H1 (cell line): Measurements from ENCODE around the gene TFF1. TPM values are rescaled to one million over a fixed set of nuclear protein-coding genes. Genes with fewer than 3 reads are reported as not detected.

ENCODE experiments used
- CTCF ChIA-PET: fragments of 300-600 bp; sonication (Branson Sonifier 250); formaldehyde crosslinking; loops from one replicate; lab custom pipeline; 2021; ENCODE audit not compliant: partially characterized antibody; lab: Charles Lee
- POLR2A ChIA-PET: fragments of 300-600 bp; sonication (Branson Sonifier 250); formaldehyde crosslinking; loops from one replicate; lab custom pipeline; 2021; ENCODE audit warnings: inconsistent platforms; ENCODE audit not compliant: partially characterized antibody; lab: Charles Lee
- DNase-seq, 2 experiments: peaks; one replicate each; pipeline versions ENCODE4 v3.0.0 to v3.0.0-alpha.2; 2010 to 2022; ENCODE audit warnings: low spot score in 2 of 2, low read depth in 1 of 2, mixed read lengths in 1 of 2
- FAIRE-seq: peaks from 2 replicates; lab custom pipeline; 2011; peaks lifted over from hg19 to GRCh38; lab: Jason Lieb, UNC
- H2AFZ ChIP-seq: 2 replicates; pipeline ENCODE4 v1.8.1; 2012; ENCODE audit warnings: low read length, inconsistent platforms
- H2AK5ac ChIP-seq: 2 replicates; pipeline ENCODE4 v1.6.1; 2013; ENCODE audit warnings: low read depth, low read length
- H2BK120ac ChIP-seq: replicated peaks from 2 replicates; pipeline ENCODE3; 2013; ENCODE audit warnings: low read depth, low read length, inconsistent platforms
- H2BK12ac ChIP-seq: 2 replicates; pipeline ENCODE4 v1.6.1; 2013; ENCODE audit warnings: low read depth, low read length
- H2BK15ac ChIP-seq: 2 replicates; pipeline ENCODE4 v1.6.1; 2013; ENCODE audit warnings: low read length
- H2BK20ac ChIP-seq: 2 replicates; pipeline ENCODE4 v1.6.1; 2013; ENCODE audit warnings: low read length
- H2BK5ac ChIP-seq: 2 replicates; pipeline ENCODE4 v1.6.1; 2013; ENCODE audit warnings: low read depth, low read length
- H3K14ac ChIP-seq: 2 replicates; pipeline ENCODE4 v1.6.1; 2013; ENCODE audit warnings: inconsistent platforms; ENCODE audit not compliant: insufficient read length
- H3K18ac ChIP-seq: 2 replicates; pipeline ENCODE4 v1.6.1; 2013; ENCODE audit warnings: low read length; ENCODE audit errors: extremely low read depth
- H3K23ac ChIP-seq: 2 replicates; pipeline ENCODE4 v1.6.1; 2013; ENCODE audit warnings: inconsistent platforms; ENCODE audit not compliant: insufficient read length
- H3K23me2 ChIP-seq: 2 replicates; pipeline ENCODE4 v1.6.1; 2013; ENCODE audit warnings: low read depth, low read length
- H3K27ac ChIP-seq: 2 replicates; pipeline ENCODE4 v1.6.1; 2011; ENCODE audit warnings: low read depth, low read length, inconsistent platforms
- H3K27me3 ChIP-seq, 4 experiments: replicated peaks in 1 of 4; 1 replicate in 1 of 4; 2 replicates in 3 of 4; pipeline versions ENCODE4 v1.6.1 to v1.8.1; 2011 to 2013; ENCODE audit warnings: low read length in 3 of 4, mild to moderate bottlenecking in 3 of 4, inconsistent platforms in 2 of 4, mixed read lengths in 2 of 4, moderate library complexity in 1 of 4; ENCODE audit not compliant: control insufficient read depth in 3 of 4, insufficient read depth in 3 of 4; ENCODE audit errors: extremely low read depth in 1 of 4
- H3K36me3 ChIP-seq, 4 experiments: 2 replicates each; pipeline versions ENCODE4 v1.6.1 to v1.8.1; 2011 to 2013; ENCODE audit warnings: mild to moderate bottlenecking in 4 of 4, low read length in 3 of 4, moderate library complexity in 2 of 4, control low read depth in 1 of 4, inconsistent platforms in 1 of 4; ENCODE audit not compliant: insufficient read depth in 4 of 4, control insufficient read depth in 2 of 4
- H3K4ac ChIP-seq: replicated peaks from 2 replicates; pipeline ENCODE3; 2013; ENCODE audit warnings: low read length, low read depth, mixed read lengths, inconsistent platforms; ENCODE audit not compliant: insufficient read length
- H3K4me1 ChIP-seq, 4 experiments: replicated peaks in 1 of 4; 1 replicate in 1 of 4; 2 replicates in 3 of 4; pipeline versions ENCODE4 v1.6.1 to v1.8.1; 2011 to 2013; ENCODE audit warnings: low read length in 3 of 4, inconsistent platforms in 2 of 4, mixed read lengths in 1 of 4; ENCODE audit not compliant: insufficient read depth in 4 of 4, control insufficient read depth in 3 of 4
- H3K4me2 ChIP-seq, 2 experiments: 2 replicates each; pipeline versions ENCODE4 v1.6.1 to v1.8.1; 2011 to 2013; ENCODE audit warnings: low read depth in 2 of 2, low read length in 2 of 2, control low read depth in 1 of 2, inconsistent platforms in 1 of 2, mild to moderate bottlenecking in 1 of 2; ENCODE audit not compliant: insufficient read depth in 1 of 2
- H3K4me3 ChIP-seq, 4 experiments: fragments of 200-600, 300-600 bp in 1 of 4; sonication (generic), shearing (Covaris generic), sonication (Bioruptor Twin) in 1 of 4; 2 replicates each; pipeline versions ENCODE4 v1.5.1 to v1.8.1; 2011 to 2016; ENCODE audit warnings: low read length in 4 of 4, low read depth in 3 of 4, control low read depth in 2 of 4, inconsistent platforms in 2 of 4, mild to moderate bottlenecking in 2 of 4, mixed read lengths in 1 of 4, moderate library complexity in 1 of 4; ENCODE audit not compliant: insufficient read depth in 2 of 4; ENCODE audit errors: extremely low read depth in 1 of 4
- H3K56ac ChIP-seq: replicated peaks from 2 replicates; pipeline ENCODE3; 2013; ENCODE audit warnings: low read depth, mild to moderate bottlenecking, mixed read lengths, low read length, inconsistent platforms; ENCODE audit not compliant: insufficient read length
- H3K79me1 ChIP-seq: 2 replicates; pipeline ENCODE4 v1.6.1; 2013; ENCODE audit warnings: low read depth, low read length, control low read depth
- H3K79me2 ChIP-seq, 2 experiments: 2 replicates each; pipeline versions ENCODE4 v1.6.1 to v1.8.1; 2012 to 2013; ENCODE audit warnings: low read length in 2 of 2, mild to moderate bottlenecking in 2 of 2, inconsistent platforms in 1 of 2; ENCODE audit not compliant: insufficient read depth in 2 of 2, control insufficient read depth in 1 of 2
- H3K9ac ChIP-seq, 4 experiments: replicated peaks in 1 of 4; 1 replicate in 1 of 4; 2 replicates in 3 of 4; pipeline versions ENCODE4 v1.6.1 to v1.8.1; 2011 to 2013; ENCODE audit warnings: low read depth in 3 of 4, low read length in 3 of 4, control low read depth in 2 of 4, mild to moderate bottlenecking in 2 of 4, moderate library complexity in 2 of 4, inconsistent platforms in 1 of 4; ENCODE audit errors: extremely low read depth in 1 of 4
- H3K9me3 ChIP-seq, 2 experiments: 2 replicates each; pipeline versions ENCODE4 v1.6.1 to v1.8.1; 2012 to 2013; ENCODE audit warnings: mild to moderate bottlenecking in 2 of 2, moderate library complexity in 2 of 2, control low read depth in 1 of 2, inconsistent platforms in 1 of 2, low read depth in 1 of 2, low read length in 1 of 2, mixed read lengths in 1 of 2; ENCODE audit not compliant: insufficient read depth in 2 of 2
- H4K20me1 ChIP-seq, 2 experiments: replicated peaks in 1 of 2; 2 replicates each; pipeline versions ENCODE3 to v1.8.1; 2011 to 2013; ENCODE audit warnings: inconsistent platforms in 2 of 2, low read length in 2 of 2, mild to moderate bottlenecking in 1 of 2; ENCODE audit not compliant: insufficient read depth in 2 of 2, control insufficient read depth in 1 of 2
- H4K5ac ChIP-seq: 2 replicates; pipeline ENCODE4 v1.6.1; 2013; ENCODE audit warnings: low read length, low read depth, mixed read lengths, inconsistent platforms; ENCODE audit not compliant: insufficient read length
- H4K8ac ChIP-seq: 2 replicates; pipeline ENCODE4 v1.8.0; 2013; ENCODE audit warnings: mild to moderate bottlenecking, moderate library complexity, low read length, inconsistent platforms; ENCODE audit not compliant: insufficient read depth; ENCODE audit errors: extremely low read depth
- H4K91ac ChIP-seq: replicated peaks from 2 replicates; pipeline ENCODE3; 2013; ENCODE audit warnings: low read length, mixed read lengths, inconsistent platforms; ENCODE audit not compliant: insufficient read length
- ASH2L ChIP-seq: fragments of 200-600, 300-600 bp; sonication (generic); IDR thresholded peaks from one replicate; pipeline ENCODE4 v1.7.1; 2017; ENCODE audit warnings: low read length
- CHD1 ChIP-seq: IDR thresholded peaks from 2 replicates; pipeline ENCODE4 v1.6.1; 2012; ENCODE audit warnings: low read depth, low read length, improper control_type of control experiment
- CHD2 ChIP-seq: IDR thresholded peaks from 2 replicates; pipeline ENCODE4 v1.6.1; 2012; ENCODE audit warnings: low read length, improper control_type of control experiment
- EGR1 ChIP-seq: IDR thresholded peaks from 2 replicates; pipeline ENCODE4 v1.6.1; 2011; ENCODE audit warnings: low read depth, low read length, borderline replicate concordance
- EZH2 ChIP-seq: fragments of 200-600 bp; sonication (generic); IDR thresholded peaks from 2 replicates; pipeline ENCODE4 v1.7.1; 2012; ENCODE audit warnings: low read depth, mild to moderate bottlenecking, moderate library complexity, low read length, inconsistent platforms; ENCODE audit not compliant: severe bottlenecking
- GTF2F1 ChIP-seq: IDR thresholded peaks from 2 replicates; pipeline ENCODE4 v1.6.1; 2012; ENCODE audit warnings: low read depth, low read length, improper control_type of control experiment, borderline replicate concordance
- HDAC2 ChIP-seq, 2 experiments: fragments of 300-600 bp in 1 of 2; sonication (generic) in 1 of 2; IDR thresholded peaks; 2 replicates each; pipeline ENCODE4 v1.6.1; 2011 to 2012; ENCODE audit warnings: low read depth in 2 of 2, low read length in 2 of 2, mild to moderate bottlenecking in 2 of 2, moderate library complexity in 2 of 2, borderline replicate concordance in 1 of 2, inconsistent platforms in 1 of 2
- RAD21 ChIP-seq, 2 experiments: IDR thresholded peaks in 1 of 2; conservative IDR thresholded peaks in 1 of 2; 2 replicates each; pipeline ENCODE4 v1.6.1; 2011; ENCODE audit warnings: low read depth in 2 of 2, low read length in 2 of 2, improper control_type of control experiment in 1 of 2, inconsistent platforms in 1 of 2, mild to moderate bottlenecking in 1 of 2, moderate library complexity in 1 of 2
- RBBP5 ChIP-seq: IDR thresholded peaks from 2 replicates; pipeline ENCODE4 v1.7.1; 2012; ENCODE audit warnings: low read depth, mild to moderate bottlenecking, inconsistent platforms, low read length, moderate library complexity, borderline replicate concordance
- SIRT6 ChIP-seq: IDR thresholded peaks from one replicate; pipeline ENCODE4 v1.7.1; 2012; ENCODE audit warnings: low read length, inconsistent platforms
- SUZ12 ChIP-seq: fragments of 200-600 bp; sonication (generic); IDR thresholded peaks from 2 replicates; pipeline ENCODE4 v1.6.1; 2012; ENCODE audit warnings: mild to moderate bottlenecking, inconsistent platforms, low read length, moderate library complexity, mixed read lengths
- TBP ChIP-seq: IDR thresholded peaks from 2 replicates; pipeline ENCODE4 v1.6.1; 2011; ENCODE audit warnings: low read depth, low read length, improper control_type of control experiment
- WGBS, 2 experiments: shearing (Covaris generic) in 1 of 2; methylation state at CpG; one replicate each; pipeline versions ENCODE4 v1.1.6 to v1.1.7; 2013 to 2015; ENCODE audit warnings: low lambda C conversion rate in 2 of 2, mixed read lengths in 2 of 2, inconsistent platforms in 1 of 2, low coverage in 1 of 2, missing lambda C conversion rate in 1 of 2; ENCODE audit not compliant: insufficient replicate concordance in 2 of 2, insufficient coverage in 1 of 2, insufficient read length in 1 of 2; ENCODE audit errors: extremely low coverage in 1 of 2, missing lambda C conversion rate in 1 of 2; 5-methylcytosine and 5-hydroxymethylcytosine counted together
- polyA plus RNA-seq, 7 experiments: library from polyadenylated mRNA; depleted of rRNA in 3 of 7; stranded (reverse) in 5 of 7; unstranded in 2 of 7; fragments of >200 nt in 5 of 7; fragments of 200-250 nt in 2 of 7; gene quantifications; 1 replicate in 5 of 7; 2 replicates in 1 of 7; 4 replicates in 1 of 7; pipeline versions ENCODE4 v1.2.1 to v1.2.3, GENCODE V29; 2011 to 2013; ENCODE audit warnings: missing spikeins in 2 of 7, mixed read lengths in 2 of 7
- total RNA-seq: library from RNA; stranded (reverse); fragmentation: NEBNext Ultra II Directional; extraction: Animal tissue kit (Norgen Biotek cat#: 25700); gene quantifications from 2 replicates; pipeline ENCODE4 v1.2.1, GENCODE V29; 2021
- TF ChIP-seq, protein P1 (sequence below): IDR thresholded peaks from 2 replicates; pipeline ENCODE4 v1.6.1; 2012; ENCODE audit warnings: inconsistent platforms

TFF1 gene
- total and polyA plus RNA-seq, 2 of the 8 experiments (the other 6 are each of a cell fraction or from before 2014, with no cell fraction given), result not detected

DNA sequence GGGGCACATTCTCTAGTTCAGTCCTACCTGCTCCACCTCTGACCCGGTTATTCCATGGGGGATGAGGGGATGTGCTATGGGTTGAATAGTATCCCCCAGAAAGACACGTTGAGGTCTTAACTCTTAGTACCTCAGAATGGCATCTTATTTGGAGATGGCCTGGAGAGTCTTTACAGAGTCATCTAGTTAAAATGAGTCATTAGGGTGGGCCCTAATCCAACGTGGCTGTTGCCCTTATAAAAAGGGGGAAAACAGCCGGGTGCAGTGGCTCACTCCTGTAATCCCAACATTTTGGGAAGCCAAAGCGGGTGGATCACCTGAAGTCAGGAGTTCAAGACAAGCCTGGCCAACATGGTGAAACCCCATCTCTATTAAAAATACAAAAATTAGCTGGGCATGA, 23.9 kb upstream of the TFF1 start:
- Histone ChIP-seq H2BK12ac (peak overlapping the region; percentile 82; the same call in 1 of the 2 replicates), H3K23ac (no peak overlapping the region), H3K79me1 (no peaks in the 10 kb centered on the region), H3K79me2 (no peaks in the 10 kb centered on the region), H3K56ac (no peak overlapping the region), H2BK15ac (no peak overlapping the region), H3K27ac (no peak overlapping the region), H3K23me2 (no peaks in the 10 kb centered on the region), H3K27me3 (0 out of 7 replicates have a peak, but pooled peaks cover 0 to 2% (median 0%) of the 10 kb centered on the region in 4 experiments), H3K4me2 (peak overlapping the region in 1 of 2 experiments; percentile 26; a peak in 1 of 4 replicates), H4K8ac (no peak overlapping the region), H2AFZ (no peak overlapping the region), H4K91ac (no peak overlapping the region), H2BK5ac (no peak overlapping the region), H3K18ac (0 out of 2 replicates have a peak overlapping the region, but pooled peaks have one; percentile 64), H3K4ac (no peak overlapping the region), H3K4me1 (peaks cover 0 to 12% (median 9%) of the 10 kb centered on the region in 4 experiments; a peak in 3 of 7 replicates), H2BK120ac (peak overlapping the region; percentile 45), H2BK20ac (0 out of 2 replicates have a peak overlapping the region, but pooled peaks have one; percentile 72), H4K20me1 (no peaks in the 10 kb centered on the region), H3K36me3 (no peaks in the 10 kb centered on the region), H3K14ac (no peak overlapping the region), H4K5ac (no peak overlapping the region), H3K9me3 (peaks cover 0 to 4% of the 10 kb centered on the region in 2 experiments; a peak in 1 of 4 replicates), H3K9ac (no peak overlapping the region), H3K4me3 (no peak overlapping the region), H2AK5ac (no peak overlapping the region; the same call in 1 of the 2 replicates)
- 87% methylated on average over 5 of the region's 5 CpGs; no CpG with 5 or more reads in 1 of the 2 experiments for WGBS, 2 experiments
- DNase-seq, result no peak
- CTCF ChIA-PET, result no interaction called here
- POLR2A ChIA-PET, result no interaction called here
- FAIRE-seq, result no peak
- no peak for TF ChIP-seq EGR1
- TF ChIP-seq TBP, result no peak
- TF ChIP-seq SIRT6, result no peak
- no peak for TF ChIP-seq CHD1
- TF ChIP-seq RBBP5, result no peak
- TF ChIP-seq GTF2F1, result no peak
- no peak for TF ChIP-seq RAD21 (IDR thresholded peaks at IDR 0.05 in 1 of 2, conservative IDR thresholded peaks at IDR 0.05 in 1 of 2; ENCODE audit: low read depth in 2 of 2, low read length in 2 of 2)
- TF ChIP-seq SUZ12, result no peak
- no peak for TF ChIP-seq HDAC2 (IDR thresholded peaks at IDR 0.05; ENCODE audit: borderline replicate concordance in 1 of 2, low read depth in 2 of 2, low read length in 2 of 2)
- no peak for TF ChIP-seq CHD2
- TF ChIP-seq EZH2, result no peak
- TF ChIP-seq, protein P1, sequence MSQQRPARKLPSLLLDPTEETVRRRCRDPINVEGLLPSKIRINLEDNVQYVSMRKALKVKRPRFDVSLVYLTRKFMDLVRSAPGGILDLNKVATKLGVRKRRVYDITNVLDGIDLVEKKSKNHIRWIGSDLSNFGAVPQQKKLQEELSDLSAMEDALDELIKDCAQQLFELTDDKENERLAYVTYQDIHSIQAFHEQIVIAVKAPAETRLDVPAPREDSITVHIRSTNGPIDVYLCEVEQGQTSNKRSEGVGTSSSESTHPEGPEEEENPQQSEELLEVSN, result no peak
- no peak for TF ChIP-seq ASH2L
